NCI-H128 (cell line): Measurements from ENCODE around the gene DOCK1.

Experiments
- DNase-seq: peaks from one replicate; lab custom pipeline; 2025; ENCODE audit not compliant: unreplicated experiment; lab: John Stamatoyannopoulos, UW

The DOCK1 gene

DNA sequence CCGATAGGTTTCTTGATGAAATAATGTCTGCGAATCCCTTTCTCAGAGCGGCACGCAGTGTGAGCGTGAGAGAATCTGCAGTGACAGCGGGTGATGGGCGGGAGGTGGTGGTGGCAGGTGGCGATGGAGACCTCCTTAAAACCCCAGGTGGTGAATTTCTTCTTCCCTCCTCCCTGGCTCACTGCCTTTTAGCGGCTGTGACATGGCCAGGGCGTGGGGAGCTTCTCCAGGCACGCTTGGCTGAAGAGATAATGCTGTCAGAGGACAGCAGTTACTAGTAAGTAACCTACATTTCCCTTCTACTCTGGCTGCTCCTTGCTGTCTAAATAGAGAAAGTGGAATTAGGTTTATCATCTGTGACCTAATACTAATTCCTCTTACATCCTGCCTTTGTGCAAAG, 432.6 kb downstream of the DOCK1 start:
- no peak for DNase-seq

DNA sequence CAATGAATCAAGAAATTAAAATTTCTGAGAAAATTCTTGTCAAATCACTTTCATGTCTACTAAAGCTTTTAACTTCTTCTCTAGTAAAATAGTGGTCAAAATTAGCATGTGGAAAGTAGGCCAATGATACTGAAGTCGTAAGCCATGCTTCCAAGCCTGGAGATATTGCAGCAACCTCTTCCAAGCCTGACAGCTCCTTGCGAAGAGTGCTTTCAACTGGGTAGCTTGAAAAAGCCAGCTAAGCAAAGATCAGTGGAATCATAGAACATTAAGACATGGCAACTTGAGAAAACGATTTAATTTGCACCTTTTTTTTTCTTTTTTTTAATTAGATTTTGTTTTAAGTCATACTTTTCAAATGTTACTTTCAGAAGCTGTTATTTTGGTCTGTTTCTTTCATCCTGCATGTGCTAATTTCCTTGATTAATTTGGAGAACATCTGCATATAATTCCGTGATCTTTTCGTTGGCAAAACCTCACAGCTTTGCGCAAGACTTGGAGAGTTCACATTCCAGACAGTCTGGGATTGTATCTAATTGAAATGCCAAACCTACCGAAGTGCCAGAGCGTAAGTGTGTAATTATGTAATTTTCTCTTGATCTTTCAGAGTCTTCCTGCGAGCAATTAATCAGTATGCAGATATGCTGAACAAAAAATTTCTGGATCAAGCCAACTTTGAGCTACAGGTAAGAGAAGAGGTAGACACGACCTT, 433.3 kb downstream of the DOCK1 start:
- no peak for DNase-seq

- DNase-seq, result no peak
These were observed 438.6 kb downstream of the DOCK1 start for GRCh38 chr10:127343821-127344220.

- no peak for DNase-seq
These were observed 439.1 kb downstream of the DOCK1 start for GRCh38 chr10:127344346-127344745.

GRCh38 chr10:127345231-127345965, 440.2 kb downstream of the DOCK1 start:
- no peak for DNase-seq

- no peak for DNase-seq
These were observed 441.4 kb downstream of the DOCK1 start for GRCh38 chr10:127346604-127347003.

DNA sequence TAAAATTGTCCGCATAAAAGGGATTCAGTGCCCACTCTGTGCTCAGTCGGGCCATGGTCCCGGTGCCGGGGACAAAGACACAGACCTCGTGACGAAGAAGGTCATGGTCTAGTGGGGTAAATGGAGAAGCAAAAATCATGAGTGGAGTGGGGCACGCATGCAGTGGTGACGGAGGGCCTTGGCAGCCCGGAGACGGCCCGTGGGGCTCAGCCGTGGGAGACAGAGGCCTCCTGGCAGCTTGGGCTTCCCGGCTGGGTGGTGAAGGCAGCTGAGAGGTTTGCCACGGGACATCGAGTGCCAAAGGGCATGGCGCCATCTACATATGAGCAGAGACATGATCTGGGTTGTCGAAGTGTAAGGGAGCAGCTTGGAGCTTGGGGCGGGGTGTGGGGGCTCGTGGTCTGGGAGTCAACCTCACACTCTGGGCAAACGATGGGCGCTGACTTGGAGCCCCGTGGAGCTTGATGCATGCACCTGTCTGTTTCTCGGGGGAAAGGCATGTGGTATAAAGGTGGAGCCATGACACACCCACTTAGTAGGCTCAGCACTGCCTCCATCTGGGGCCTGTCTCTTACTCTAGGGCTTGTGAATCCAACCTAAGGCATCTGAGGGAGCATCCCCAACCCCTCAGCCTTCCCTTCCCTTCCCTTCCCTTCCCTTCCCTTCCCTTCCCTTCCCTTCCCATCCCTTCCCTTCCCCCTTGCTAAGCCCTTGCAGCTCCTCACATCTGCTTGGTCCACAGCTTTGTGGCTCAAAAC, 442.2 kb downstream of the DOCK1 start:
- DNase-seq, result no peak

DNA sequence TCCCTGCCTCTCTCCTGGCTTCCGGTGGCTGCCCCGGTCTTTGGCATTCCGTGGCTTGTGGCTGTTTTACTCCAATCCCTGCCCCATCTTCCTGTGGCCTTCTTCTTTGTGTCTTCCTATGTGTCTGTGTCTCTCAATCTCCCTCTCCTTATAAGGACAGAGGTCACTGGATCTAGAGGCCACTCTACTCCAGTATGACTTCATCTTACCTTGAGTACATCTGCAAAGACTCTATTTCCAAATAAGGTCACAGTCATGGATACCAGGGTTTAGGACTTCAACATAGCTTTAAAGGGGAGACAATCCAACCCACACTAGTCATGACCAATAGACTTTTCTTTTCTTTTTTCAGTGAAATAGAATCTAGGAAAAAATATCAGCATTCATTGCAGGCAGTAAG, 444.5 kb downstream of the DOCK1 start:
- DNase-seq, result no peak

GRCh38 chr10:127351542-127351941, 446.3 kb downstream of the DOCK1 start:
- no peak for DNase-seq

DNA sequence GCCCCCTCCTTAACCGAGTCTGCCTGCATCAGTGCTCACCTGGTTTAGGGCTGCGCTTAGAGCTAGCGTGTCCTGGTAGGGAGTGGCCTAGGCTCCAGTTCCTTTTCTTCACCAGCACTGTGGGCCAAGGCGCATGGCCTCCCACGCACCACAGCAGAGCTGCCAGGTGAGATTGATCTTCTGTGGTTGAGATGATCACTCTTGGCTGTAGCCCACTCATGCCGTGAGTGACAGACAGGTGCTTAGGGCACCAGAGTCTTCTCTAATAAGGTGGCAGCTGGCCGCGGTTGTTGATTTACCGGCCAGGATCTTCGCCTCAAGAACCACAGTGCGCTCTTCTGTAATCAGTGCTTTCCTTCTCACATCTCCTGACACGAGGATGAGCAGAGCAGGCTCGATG, 448.3 kb downstream of the DOCK1 start:
- DNase-seq, result no peak

DNA sequence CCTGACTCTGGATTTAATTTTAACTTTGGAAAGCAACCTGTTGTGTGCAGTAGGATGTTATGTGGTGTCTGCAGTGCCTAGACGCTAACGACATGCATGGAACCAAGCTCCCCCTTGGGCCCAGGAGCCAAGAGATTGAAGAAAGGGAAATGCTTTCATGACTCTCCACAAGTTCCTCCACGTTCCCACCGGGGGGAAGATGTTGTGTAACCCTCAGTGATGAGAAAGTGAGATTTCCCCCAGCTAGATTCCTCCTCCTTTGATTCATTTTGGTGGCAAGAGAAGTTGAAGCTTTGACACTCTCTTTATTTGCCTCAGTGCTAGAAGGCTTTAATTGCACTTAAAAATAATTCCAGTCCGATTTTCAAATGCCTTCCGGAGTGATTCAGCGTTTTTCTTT, 449.0 kb downstream of the DOCK1 start:
- no peak for DNase-seq

- no peak for DNase-seq
These were observed 449.8 kb downstream of the DOCK1 start for GRCh38 chr10:127354992-127355391.

- DNase-seq, result no peak
These were observed 451.1 kb downstream of the DOCK1 start for GRCh38 chr10:127356360-127356759.

- no peak for DNase-seq
These were observed 452.0 kb downstream of the DOCK1 start for GRCh38 chr10:127357265-127357664.

- DNase-seq, result no peak
These were observed 453.1 kb downstream of the DOCK1 start for GRCh38 chr10:127358337-127358736.

DNA sequence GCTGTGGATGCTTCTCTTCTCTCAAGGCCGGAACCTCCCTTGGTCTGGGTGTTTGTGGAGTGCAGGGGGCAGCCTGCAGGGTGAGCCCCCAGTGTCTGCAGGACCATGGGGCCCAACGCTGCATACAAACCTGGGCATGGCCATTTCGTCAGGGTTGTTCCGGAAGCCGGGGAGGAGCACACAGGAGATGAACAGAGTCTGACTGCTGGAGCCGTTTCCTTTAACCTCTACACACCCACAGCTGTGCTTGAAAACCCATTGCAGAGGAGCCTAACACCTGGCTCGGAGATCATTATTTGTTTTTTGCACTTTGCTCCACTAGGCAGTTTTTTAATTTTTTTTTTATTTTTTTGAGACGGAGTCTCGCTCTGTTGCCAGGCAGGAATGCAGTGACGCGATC, 458.8 kb downstream of the DOCK1 start:
- no peak for DNase-seq

DNA sequence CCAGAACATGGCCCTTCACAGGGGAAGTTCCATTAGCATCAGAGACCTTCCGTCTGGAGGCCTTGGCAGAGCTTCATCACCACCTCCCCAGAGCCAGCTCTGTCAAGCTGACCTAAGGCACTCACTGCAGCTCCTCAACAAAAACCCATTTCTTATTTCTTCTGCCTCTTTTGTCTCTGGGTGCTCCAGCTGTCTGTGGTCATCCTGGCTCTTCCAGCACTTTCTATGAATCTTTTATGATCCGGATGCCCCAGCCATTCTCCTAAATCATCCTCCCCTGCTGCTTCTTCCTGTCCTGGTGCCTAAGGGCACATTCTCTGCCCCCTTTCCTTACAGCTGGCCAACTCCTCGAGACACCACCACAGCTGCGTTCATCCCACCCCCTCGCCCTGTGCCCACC, 462.9 kb downstream of the DOCK1 start:
- no peak for DNase-seq

- no peak for DNase-seq
These were observed 463.7 kb downstream of the DOCK1 start for GRCh38 chr10:127368929-127369328.

GRCh38 chr10:127370601-127371000, 465.4 kb downstream of the DOCK1 start:
- DNase-seq, result no peak

DNA sequence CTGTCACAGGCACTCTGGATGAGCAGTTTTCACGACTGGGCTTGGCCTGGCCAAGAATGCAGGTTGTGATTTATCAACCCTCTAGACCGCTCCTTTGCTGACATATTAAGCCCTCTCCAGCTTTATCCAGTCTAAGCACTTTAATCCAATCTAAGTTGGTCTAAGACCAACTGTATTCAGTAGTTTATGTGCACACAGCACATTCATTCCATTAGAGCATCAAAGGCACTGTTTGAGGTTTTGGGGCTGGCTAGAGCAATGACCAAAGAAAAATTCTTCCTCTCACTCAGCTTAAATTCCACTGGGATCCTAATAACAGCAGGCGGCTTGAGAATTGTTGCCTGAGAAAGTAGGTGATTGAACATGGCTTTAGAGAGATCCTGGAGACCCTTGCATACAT, 467.1 kb downstream of the DOCK1 start:
- DNase-seq, result no peak

DNA sequence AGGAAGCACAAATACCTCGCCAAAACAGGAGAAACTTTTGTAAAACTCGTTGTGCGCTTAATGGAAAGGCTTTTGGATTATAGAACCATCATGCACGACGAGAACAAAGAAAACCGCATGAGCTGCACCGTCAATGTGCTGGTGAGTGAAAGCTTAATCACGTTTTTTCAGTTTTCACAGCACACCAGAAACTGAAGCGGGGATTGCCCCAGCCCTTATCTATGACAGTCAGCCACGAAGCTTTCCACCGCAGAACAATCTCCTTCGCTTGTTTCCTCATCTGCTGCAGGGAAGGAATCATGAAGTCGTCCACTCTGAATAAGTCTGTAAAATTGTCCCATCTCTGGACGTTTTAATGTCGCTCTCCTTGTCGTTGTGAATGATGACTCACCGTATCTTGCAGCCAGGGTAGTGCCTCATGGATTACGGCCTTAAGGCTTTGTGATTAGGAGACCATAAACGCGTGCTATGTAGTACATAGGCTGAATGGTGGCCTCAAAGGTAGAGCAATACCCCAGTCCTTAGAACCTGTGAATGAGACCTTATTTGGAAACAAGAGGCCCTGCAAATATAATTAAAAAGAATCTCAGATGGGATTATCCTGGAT, 468.9 kb downstream of the DOCK1 start:
- DNase-seq, result no peak

GRCh38 chr10:127374901-127375300, 469.7 kb downstream of the DOCK1 start:
- DNase-seq, result no peak
